ENCODE measurements around the gene HSP90AB1.

The HSP90AB1 gene

DNA sequence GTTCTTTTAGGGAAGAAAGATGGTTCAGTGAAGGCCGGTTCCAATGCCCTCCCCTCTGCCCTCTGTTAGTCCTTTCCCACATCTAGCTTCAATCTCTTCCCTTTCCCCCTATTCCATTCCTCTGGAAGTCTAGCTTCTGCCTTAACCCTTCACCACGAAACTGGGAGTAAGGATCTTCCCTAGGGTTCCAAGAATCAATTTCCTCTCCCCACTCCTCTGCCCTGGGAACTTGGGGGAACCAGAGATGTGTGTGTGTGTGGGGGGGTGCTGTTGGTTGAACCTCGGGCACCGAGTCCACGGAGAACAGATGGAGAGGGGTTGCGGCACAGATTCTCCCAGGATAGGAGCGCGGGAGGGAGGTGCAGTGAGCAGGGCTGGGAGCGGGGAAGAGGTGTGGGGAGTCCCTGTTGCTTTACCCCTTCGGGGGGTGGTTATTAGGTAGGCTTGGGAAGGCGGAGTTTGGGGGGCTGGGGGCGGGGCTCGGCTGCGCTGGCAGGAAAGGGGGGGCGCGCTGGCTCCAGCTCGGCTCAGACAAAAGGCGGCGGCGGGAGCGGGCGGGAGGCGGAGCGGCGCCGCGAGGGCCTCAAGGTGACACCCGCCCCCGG, 23.1 kb downstream of the HSP90AB1 start, which contains the start of gene TMEM151B:
TMEM151B (plus strand) TSS at position 530 of the 605 bp plus-strand sequence. CDS start 293 bp downstream, outside the sequence.
- DNase-seq = no peak

DNA sequence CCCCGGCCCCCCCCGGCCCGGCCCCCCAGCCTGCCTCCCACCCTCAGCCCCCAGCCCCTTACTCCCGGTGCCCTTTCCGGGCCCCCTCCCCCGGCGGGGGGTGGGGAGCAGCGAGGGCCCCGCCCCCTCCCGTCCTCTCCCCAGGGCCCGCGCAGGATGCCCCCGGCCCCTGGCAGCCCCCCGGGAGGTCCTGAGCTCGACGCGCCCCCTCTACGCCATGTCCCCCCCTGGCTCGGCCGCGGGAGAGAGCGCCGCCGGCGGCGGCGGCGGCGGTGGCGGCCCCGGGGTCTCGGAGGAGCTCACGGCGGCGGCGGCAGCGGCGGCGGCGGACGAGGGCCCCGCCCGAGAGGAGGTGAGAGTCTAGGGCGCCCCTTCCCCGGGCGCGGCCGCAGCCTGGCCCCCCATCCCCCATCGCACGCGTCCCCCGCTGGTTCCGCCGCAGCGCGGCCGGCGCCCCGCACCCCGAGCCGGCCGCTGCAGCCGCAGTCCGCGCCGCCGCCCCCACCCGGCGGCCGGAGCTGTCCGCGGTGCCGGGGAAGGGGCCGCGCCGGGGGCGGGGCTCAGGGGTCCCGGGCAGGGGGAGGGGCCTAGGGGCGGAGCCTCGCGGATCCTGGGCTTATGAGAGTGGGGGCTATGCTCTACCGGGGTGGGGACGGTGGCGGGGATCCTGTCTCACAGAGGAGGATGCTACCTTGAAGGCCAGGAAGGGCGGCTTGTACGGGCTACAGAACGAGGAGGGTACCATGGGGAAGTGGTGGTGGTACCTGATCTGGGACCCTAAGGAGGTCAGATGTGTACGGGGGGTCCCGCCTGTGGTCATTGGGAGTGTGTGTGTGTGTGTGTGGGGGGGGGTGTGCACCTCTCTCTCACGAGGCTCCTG, 23.9 kb downstream of the HSP90AB1 start:
- DNase-seq = no peak

GRCh38 chr6:44271406-44271723, 24.5 kb downstream of the HSP90AB1 start:
- no peak for DNase-seq

DNA sequence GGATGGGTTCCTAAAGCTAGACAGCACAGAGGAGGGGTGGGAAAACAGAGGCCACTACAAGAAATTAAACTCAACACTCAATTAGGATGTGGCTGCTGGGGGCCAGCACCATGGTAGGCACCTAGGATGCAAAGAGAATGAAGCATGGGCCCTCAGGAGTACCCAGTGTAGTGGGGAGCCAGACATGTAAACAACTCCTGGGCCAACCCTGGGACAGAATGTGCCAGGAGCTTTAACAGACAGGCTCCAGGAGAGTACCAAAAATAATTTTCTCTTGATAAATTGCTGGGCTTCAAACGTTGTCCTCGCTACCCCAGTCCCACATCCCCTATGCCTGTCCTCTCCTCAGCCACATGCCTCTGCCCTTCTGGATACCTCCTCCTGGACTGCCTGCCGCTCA, 25.0 kb downstream of the HSP90AB1 start:
- DNase-seq = no peak

- DNase-seq = no peak
Observed at GRCh38 chr6:44272529-44272928, 25.6 kb downstream of the HSP90AB1 start.

DNA sequence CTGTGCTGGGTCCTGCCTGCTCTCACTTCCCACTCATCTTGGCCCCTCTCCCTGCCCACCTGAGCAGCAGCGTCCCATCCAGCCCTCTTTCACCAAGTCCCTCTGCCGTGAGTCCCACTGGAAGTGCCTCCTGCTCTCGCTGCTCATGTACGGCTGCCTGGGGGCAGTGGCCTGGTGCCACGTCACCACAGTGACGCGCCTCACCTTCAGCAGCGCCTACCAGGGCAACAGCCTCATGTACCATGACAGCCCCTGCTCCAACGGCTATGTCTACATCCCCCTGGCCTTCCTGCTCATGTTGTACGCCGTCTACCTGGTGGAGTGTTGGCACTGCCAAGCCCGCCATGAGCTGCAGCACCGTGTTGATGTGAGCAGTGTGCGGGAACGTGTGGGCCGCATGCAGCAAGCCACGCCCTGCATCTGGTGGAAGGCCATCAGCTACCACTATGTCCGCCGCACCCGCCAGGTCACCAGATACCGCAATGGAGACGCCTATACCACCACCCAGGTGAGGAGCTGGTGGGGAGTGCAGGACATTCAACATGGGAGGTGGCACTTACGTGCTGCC, 26.2 kb downstream of the HSP90AB1 start:
- no peak for DNase-seq

DNA sequence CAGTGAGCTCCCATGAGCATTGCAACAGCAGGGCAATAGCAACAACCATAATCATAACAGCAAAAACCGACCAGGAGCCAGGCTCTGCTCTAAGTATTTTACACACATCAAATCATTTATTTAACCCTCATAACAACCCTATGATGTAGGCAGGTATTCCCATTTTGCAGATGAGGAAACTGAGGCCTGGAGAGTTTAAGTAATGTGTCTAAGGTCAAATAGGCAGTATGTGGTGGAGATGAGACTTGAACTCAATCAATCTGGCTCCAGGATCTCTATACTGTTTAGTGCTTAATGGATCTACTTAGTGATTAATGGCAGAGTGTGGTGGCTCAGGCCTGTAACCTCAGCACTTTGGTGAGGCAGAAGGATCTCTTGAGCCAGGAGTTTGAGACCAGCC, 26.7 kb downstream of the HSP90AB1 start:
- DNase-seq = no peak

GRCh38 chr6:44275271-44275748, 28.4 kb downstream of the HSP90AB1 start:
- no peak for DNase-seq

GRCh38 chr6:44275749-44276648, 29.1 kb downstream of the HSP90AB1 start:
- peak; percentile 62 for DNase-seq

GRCh38 chr6:44276667-44277640, 30.1 kb downstream of the HSP90AB1 start:
- no peak for DNase-seq

DNA sequence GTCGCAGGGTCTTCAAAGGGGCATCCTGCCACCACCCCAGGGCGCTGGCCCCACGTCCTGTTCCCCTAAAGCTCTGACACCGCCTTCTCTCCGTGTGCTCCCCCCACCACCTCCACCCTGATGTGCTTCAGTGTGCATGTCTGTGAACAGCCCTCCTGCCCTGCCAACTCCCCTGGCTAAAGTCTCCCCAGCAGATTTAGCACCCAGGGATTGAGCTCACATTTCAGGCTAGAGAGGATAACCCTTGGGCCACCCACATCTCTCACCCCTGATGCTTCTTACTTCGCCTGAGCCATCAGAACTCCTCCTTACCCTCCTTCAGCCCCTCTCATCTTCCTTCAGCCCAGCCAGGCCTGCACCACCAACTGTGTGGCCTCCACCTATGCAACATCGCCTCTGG, 30.9 kb downstream of the HSP90AB1 start:
- DNase-seq = no peak

DNA sequence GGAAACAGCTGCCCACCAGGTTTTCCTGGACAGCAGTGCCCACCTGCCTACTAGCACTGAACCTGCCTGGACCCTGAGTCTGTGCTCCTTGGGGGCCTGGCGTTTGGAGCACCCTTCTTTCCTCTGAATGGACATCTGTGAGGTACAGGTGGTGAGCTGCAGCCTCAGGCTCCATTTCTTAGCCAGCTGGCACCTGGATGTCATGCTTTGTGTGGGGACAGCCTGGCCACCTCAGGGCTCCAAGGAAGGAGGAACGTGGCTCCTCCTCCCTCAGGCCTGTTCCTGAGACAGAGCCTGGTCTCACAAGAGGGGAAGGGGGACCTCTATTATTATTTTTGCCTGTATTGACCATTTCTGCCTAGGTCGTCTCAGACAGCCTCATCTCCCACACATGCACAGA, 31.4 kb downstream of the HSP90AB1 start:
- no peak for DNase-seq

DNA sequence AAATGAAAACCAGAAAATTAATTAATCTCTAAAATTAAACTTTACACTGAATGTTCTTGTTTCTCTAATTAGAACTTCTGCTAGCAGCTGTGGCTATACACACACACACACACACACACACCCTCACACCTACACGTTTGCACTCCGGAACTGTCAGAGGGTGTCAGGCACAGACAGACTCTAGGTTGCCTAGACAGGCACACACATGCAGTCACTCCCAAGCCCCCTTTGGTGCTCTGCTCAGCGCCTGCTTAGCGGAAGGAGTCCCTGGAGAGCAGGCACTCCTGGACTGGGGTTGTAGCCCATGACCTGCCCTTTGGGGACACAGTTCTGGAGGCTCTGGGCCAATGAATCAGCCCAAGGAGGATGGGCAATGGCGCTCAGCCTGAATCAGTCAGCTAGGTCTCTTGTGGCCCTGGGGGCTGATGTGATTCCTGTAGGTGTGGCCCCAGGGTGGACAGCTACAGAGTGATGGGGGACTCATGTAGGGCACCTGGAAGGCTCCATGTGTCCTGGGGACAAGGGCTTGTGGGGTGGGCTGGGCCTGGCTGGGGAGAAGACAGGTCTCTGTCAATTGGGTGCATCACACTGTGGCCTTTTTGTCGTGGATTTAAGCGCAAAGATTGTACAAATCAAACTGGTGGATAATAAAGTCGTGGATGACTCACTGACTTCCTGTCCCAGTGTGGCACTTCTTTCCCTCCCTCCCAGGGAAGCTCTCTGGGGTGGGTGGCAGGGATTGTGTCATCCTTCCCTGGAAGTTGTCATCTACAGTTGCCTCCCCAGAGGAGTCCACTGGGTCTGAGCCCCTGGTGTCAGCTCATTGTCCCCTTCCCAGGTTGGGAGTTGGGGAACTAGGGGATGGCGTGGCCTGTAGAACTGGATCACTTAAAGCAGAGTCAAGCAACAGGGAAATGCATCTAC, 32.1 kb downstream of the HSP90AB1 start:
- no peak for DNase-seq

DNA sequence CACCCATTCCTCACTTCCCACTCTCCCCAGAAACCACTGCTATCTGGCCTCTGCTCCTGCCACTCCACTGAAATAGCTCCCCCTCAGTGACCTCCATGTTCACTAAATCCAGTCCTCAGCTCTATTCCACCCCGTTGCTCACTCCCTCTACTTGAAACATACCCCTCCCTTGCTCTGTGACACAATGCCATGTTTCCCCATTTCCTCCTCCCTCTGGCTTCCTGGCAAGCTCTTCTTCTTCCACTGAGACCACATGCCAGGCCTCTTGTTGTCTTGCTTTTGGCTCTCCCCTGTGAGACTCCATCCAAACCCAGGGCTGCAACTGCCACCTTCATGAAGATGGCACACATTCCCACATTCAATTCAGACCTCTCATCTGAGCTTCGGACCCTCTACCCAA, 37.2 kb downstream of the HSP90AB1 start:
- no peak for DNase-seq

- DNase-seq = no peak
Observed at GRCh38 chr6:44284867-44285266, 38.0 kb downstream of the HSP90AB1 start.

- no peak for DNase-seq
Observed at GRCh38 chr6:44285552-44286284, 38.8 kb downstream of the HSP90AB1 start.

- no peak for DNase-seq
Observed at GRCh38 chr6:44286285-44286565, 39.3 kb downstream of the HSP90AB1 start.

DNA sequence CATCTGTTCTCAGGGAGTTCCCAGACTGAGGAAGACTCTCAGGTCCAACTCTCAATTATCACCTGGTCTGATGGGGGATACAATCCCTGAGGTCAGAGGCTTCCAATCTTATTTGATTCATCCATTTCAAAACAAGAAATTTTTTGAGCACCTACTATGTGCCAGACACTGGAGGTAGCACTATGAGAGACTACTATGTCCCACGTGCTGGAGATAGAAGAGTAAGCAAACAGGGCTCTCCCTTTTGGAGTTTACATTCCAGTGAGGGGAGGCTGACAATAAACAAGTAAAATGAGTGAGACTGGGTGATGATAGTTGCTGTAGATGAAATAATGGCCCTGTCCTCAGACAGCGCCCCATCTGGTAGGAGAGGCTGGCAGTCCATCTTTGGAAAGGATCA, 39.8 kb downstream of the HSP90AB1 start:
- DNase-seq = no peak

- DNase-seq = no peak
Observed at GRCh38 chr6:44289726-44290260, 42.9 kb downstream of the HSP90AB1 start.

- no peak for DNase-seq
Observed at GRCh38 chr6:44291841-44292240, 44.9 kb downstream of the HSP90AB1 start.
